ENCODE measurements around the gene ZP1.

ZP1 gene

GRCh38 chr11:60858731-60859464 lies 8.4 kb upstream of the ZP1 start:
- DNase-seq (ENCODE audit: low read depth, low spot score), result no peak

- no peak for DNase-seq (ENCODE audit: low read depth, low spot score)
Measured at GRCh38 chr11:60859616-60860250, 7.6 kb upstream of the ZP1 start.

GRCh38 chr11:60860943-60861342 lies 6.4 kb upstream of the ZP1 start:
- DNase-seq (ENCODE audit: low read depth, low spot score), result peak; percentile 95

GRCh38 chr11:60862171-60862570 lies 5.2 kb upstream of the ZP1 start:
- DNase-seq (ENCODE audit: low read depth, low spot score), result no peak

GRCh38 chr11:60863550-60864521 lies 3.5 kb upstream of the ZP1 start:
- DNase-seq (ENCODE audit: low read depth, low spot score), result no peak

GRCh38 chr11:60864856-60865513 lies 2.4 kb upstream of the ZP1 start:
- no peak for DNase-seq (ENCODE audit: low read depth, low spot score)

- no peak for DNase-seq (ENCODE audit: low read depth, low spot score)
Measured at GRCh38 chr11:60867871-60868681, 734 bp downstream of the ZP1 start.

GRCh38 chr11:60868682-60869450 lies 1.5 kb downstream of the ZP1 start:
- DNase-seq (ENCODE audit: low read depth, low spot score), result no peak

GRCh38 chr11:60869451-60869825 lies 2.1 kb downstream of the ZP1 start:
- DNase-seq (ENCODE audit: low read depth, low spot score), result no peak

GRCh38 chr11:60870276-60870675 lies 2.9 kb downstream of the ZP1 start:
- no peak for DNase-seq (ENCODE audit: low read depth, low spot score)

GRCh38 chr11:60870733-60871377 lies 3.5 kb downstream of the ZP1 start:
- no peak for DNase-seq (ENCODE audit: low read depth, low spot score)

GRCh38 chr11:60871378-60872061 lies 4.2 kb downstream of the ZP1 start:
- peak; percentile 80 for DNase-seq (ENCODE audit: low read depth, low spot score)

GRCh38 chr11:60872124-60872960 lies 5.0 kb downstream of the ZP1 start:
- DNase-seq (ENCODE audit: low read depth, low spot score), result peak; percentile 88

- peak; percentile 93 for DNase-seq (ENCODE audit: low read depth, low spot score)
Measured at GRCh38 chr11:60872961-60873524, 5.7 kb downstream of the ZP1 start.

GRCh38 chr11:60873533-60873932 lies 6.2 kb downstream of the ZP1 start:
- DNase-seq (ENCODE audit: low read depth, low spot score), result no peak

- DNase-seq (ENCODE audit: low read depth, low spot score), result no peak
Measured at GRCh38 chr11:60874421-60875365, 7.4 kb downstream of the ZP1 start.
